IMR-90 (cell line): ENCODE measurements around the gene EHBP1.

Experiments
- POLR2A ChIP-seq: IDR thresholded peaks from 2 replicates; pipeline ENCODE4 v1.6.1; 2012; ENCODE audit warnings: mild to moderate bottlenecking, low read depth, low read length
- RAD21 ChIP-seq: IDR thresholded peaks from 2 replicates; pipeline ENCODE4 v1.6.1; 2012; ENCODE audit warnings: low read length, improper control_type of control experiment
- SMC3 ChIP-seq: fragments of 150-350 bp; IDR thresholded peaks from 2 replicates; pipeline ENCODE4 v1.6.1; 2016; ENCODE audit warnings: low read depth, mild to moderate bottlenecking, antibody characterized with exemption, low read length, moderate library complexity

DNA sequence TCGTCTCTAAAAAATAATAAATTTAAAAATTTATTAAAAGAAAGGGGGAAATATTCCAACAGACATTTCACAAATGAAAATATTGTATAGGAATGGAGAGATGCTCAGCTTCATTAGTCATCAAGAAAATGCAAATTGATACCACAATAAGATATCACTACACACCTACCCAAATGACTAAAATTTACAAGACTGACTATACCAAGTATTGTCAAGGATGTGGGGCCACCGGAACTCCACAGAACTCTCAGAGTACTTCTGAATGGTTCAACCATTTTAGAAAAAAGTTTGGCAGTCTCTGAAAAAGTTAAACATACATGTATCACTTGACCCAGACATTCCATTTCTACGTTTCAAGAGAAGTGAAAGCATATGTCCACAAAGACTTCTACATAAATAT lies 163.4 kb downstream of the EHBP1 start:
- TF ChIP-seq RAD21 (no peak), POLR2A (no peak), SMC3 (no peak)
